HEK293 (cell line): ENCODE measurements around the gene FYTTD1.

Source experiments
- CTCF ChIA-PET: fragments of 350-600 bp; formaldehyde crosslinking; extraction: SDS; loops from one replicate; lab custom pipeline; 2021; ENCODE audit warnings: antibody characterized with exemption; lab: Yijun Ruan, JAX
- POLR2A ChIA-PET: fragments of 300-600 bp; formaldehyde crosslinking; extraction: SDS; loops from one replicate; lab custom pipeline; 2020; ENCODE audit warnings: antibody characterized with exemption, inconsistent platforms; lab: Yijun Ruan, JAX
- H3K27ac ChIP-seq: fragments of 200-500 bp; sonication (Bioruptor generic); 2 replicates; pipeline ENCODE4 v1.5.1; 2014; ENCODE audit warnings: low read depth, low read length, control low read depth, inconsistent platforms; ENCODE audit errors: extremely low read depth
- H3K36me3 ChIP-seq, 2 experiments: fragments of 200-500 bp in 1 of 2; sonication (Bioruptor generic) in 1 of 2; 1 replicate in 1 of 2; 2 replicates in 1 of 2; pipeline ENCODE4 v1.5.1; 2014 to 2017; ENCODE audit warnings: inconsistent platforms in 2 of 2, low read length in 2 of 2; ENCODE audit not compliant: control insufficient read depth in 2 of 2, insufficient read depth in 1 of 2
- H3K4me1 ChIP-seq: fragments of 200-500 bp; sonication (Bioruptor generic); 2 replicates; pipeline ENCODE4 v1.5.1; 2014; ENCODE audit warnings: mild to moderate bottlenecking, low read length, inconsistent platforms; ENCODE audit not compliant: control insufficient read depth, insufficient read depth
- H3K4me3 ChIP-seq: 2 replicates; pipeline ENCODE4 v1.5.1; 2011; ENCODE audit warnings: low read depth, mild to moderate bottlenecking, control low read depth, low read length, moderate library complexity
- H3K9me3 ChIP-seq: fragments of 200-500 bp; sonication (Bioruptor generic); 2 replicates; pipeline ENCODE4 v1.5.1; 2014; ENCODE audit warnings: low read depth, low read length, inconsistent platforms; ENCODE audit not compliant: control insufficient read depth, insufficient read depth
- HOXC10 ChIP-seq: sonication (generic); formaldehyde crosslinking; IDR thresholded peaks from 2 replicates; pipeline ENCODE4 v1.8.1; 2023; ENCODE audit warnings: mild to moderate bottlenecking, missing genetic modification reagents
- KLF8 ChIP-seq: fragments of 450-650 bp; formaldehyde crosslinking; IDR thresholded peaks from 2 replicates; pipeline ENCODE4 v1.5.1; 2016; ENCODE audit warnings: missing biosample characterization, missing genetic modification characterization
- MYNN ChIP-seq: fragments of 450-650 bp; formaldehyde crosslinking; IDR thresholded peaks from 2 replicates; pipeline ENCODE4 v1.5.1; 2016; ENCODE audit warnings: missing biosample characterization, missing genetic modification characterization, borderline replicate concordance
- ZFP3 ChIP-seq: fragments of 450-650 bp; formaldehyde crosslinking; IDR thresholded peaks from 2 replicates; pipeline ENCODE4 v1.5.1; 2016; ENCODE audit warnings: low read depth, missing biosample characterization, missing genetic modification characterization
- ZNF132 ChIP-seq: fragments of 450-650 bp; formaldehyde crosslinking; IDR thresholded peaks from 2 replicates; pipeline ENCODE4 v1.5.1; 2017; ENCODE audit warnings: missing biosample characterization, missing genetic modification characterization, borderline replicate concordance
- ZNF157 ChIP-seq: fragments of 450-650 bp; formaldehyde crosslinking; IDR thresholded peaks from 2 replicates; pipeline ENCODE4 v1.5.1; 2016; ENCODE audit warnings: missing biosample characterization, missing genetic modification characterization
- ZNF174 ChIP-seq: fragments of 450-650 bp; formaldehyde crosslinking; IDR thresholded peaks from 2 replicates; pipeline ENCODE4 v1.5.0; 2017; ENCODE audit warnings: missing biosample characterization, mild to moderate bottlenecking, missing genetic modification characterization
- ZNF211 ChIP-seq: fragments of 450-650 bp; formaldehyde crosslinking; IDR thresholded peaks from 2 replicates; pipeline ENCODE4 v1.5.1; 2016; ENCODE audit warnings: low read depth, missing biosample characterization, missing genetic modification characterization
- ZNF221 ChIP-seq: fragments of 450-650 bp; formaldehyde crosslinking; IDR thresholded peaks from 2 replicates; pipeline ENCODE4 v1.5.1; 2017; ENCODE audit warnings: missing biosample characterization, missing genetic modification characterization, borderline replicate concordance
- ZNF266 ChIP-seq: fragments of 450-650 bp; formaldehyde crosslinking; IDR thresholded peaks from 2 replicates; pipeline ENCODE4 v1.5.1; 2016; ENCODE audit warnings: missing biosample characterization, missing genetic modification characterization, low read depth
- ZNF280D ChIP-seq: fragments of 450-650 bp; formaldehyde crosslinking; IDR thresholded peaks from 2 replicates; pipeline ENCODE4 v1.5.1; 2016; ENCODE audit warnings: missing biosample characterization, missing genetic modification characterization
- ZNF324 ChIP-seq: fragments of 450-650 bp; formaldehyde crosslinking; IDR thresholded peaks from 2 replicates; pipeline ENCODE4 v1.5.1; 2016; ENCODE audit warnings: missing biosample characterization, missing genetic modification characterization
- ZNF362 ChIP-seq: fragments of 450-650 bp; formaldehyde crosslinking; IDR thresholded peaks from 2 replicates; pipeline ENCODE4 v1.5.1; 2016; ENCODE audit warnings: missing biosample characterization, missing genetic modification characterization
- ZNF394 ChIP-seq: fragments of 450-650 bp; formaldehyde crosslinking; IDR thresholded peaks from 2 replicates; pipeline ENCODE4 v1.5.1; 2016; ENCODE audit warnings: missing biosample characterization, missing genetic modification characterization, mild to moderate bottlenecking, moderate library complexity, borderline replicate concordance
- ZNF514 ChIP-seq: fragments of 450-650 bp; formaldehyde crosslinking; IDR thresholded peaks from 2 replicates; pipeline ENCODE4 v1.5.1; 2016; ENCODE audit warnings: missing biosample characterization, missing genetic modification characterization
- ZNF558 ChIP-seq: fragments of 450-650 bp; formaldehyde crosslinking; IDR thresholded peaks from 2 replicates; pipeline ENCODE4 v1.5.1; 2016; ENCODE audit warnings: missing biosample characterization, missing genetic modification characterization
- ZNF585B ChIP-seq: fragments of 450-650 bp; formaldehyde crosslinking; IDR thresholded peaks from 2 replicates; pipeline ENCODE4 v1.5.1; 2016; ENCODE audit warnings: missing biosample characterization, missing genetic modification characterization
- ZNF624 ChIP-seq: fragments of 450-650 bp; formaldehyde crosslinking; IDR thresholded peaks from 2 replicates; pipeline ENCODE4 v1.5.1; 2017; ENCODE audit warnings: missing biosample characterization, missing genetic modification characterization
- ZNF629 ChIP-seq: fragments of 450-650 bp; formaldehyde crosslinking; IDR thresholded peaks from 2 replicates; pipeline ENCODE4 v1.5.1; 2017; ENCODE audit warnings: missing biosample characterization, missing genetic modification characterization
- ZNF639 ChIP-seq: fragments of 450-650 bp; formaldehyde crosslinking; IDR thresholded peaks from 2 replicates; pipeline ENCODE4 v1.5.1; 2016; ENCODE audit warnings: missing biosample characterization, missing genetic modification characterization
- ZNF76 ChIP-seq: fragments of 450-650 bp; formaldehyde crosslinking; IDR thresholded peaks from 2 replicates; pipeline ENCODE4; 2016; ENCODE audit warnings: low read depth, missing biosample characterization, missing genetic modification characterization, borderline replicate concordance
- ZNF785 ChIP-seq: fragments of 450-650 bp; formaldehyde crosslinking; IDR thresholded peaks from 2 replicates; pipeline ENCODE4 v1.5.1; 2016; ENCODE audit warnings: missing biosample characterization, missing genetic modification characterization
- ZNF791 ChIP-seq: fragments of 450-650 bp; formaldehyde crosslinking; IDR thresholded peaks from 2 replicates; pipeline ENCODE4 v1.5.1; 2016; ENCODE audit warnings: missing biosample characterization, missing genetic modification characterization
- ZNF843 ChIP-seq: fragments of 450-650 bp; formaldehyde crosslinking; IDR thresholded peaks from 2 replicates; pipeline ENCODE4 v1.5.1; 2016; ENCODE audit warnings: missing biosample characterization, missing genetic modification characterization
- TF ChIP-seq, protein P1 (sequence below): fragments of 450-650 bp; formaldehyde crosslinking; IDR thresholded peaks from 2 replicates; pipeline ENCODE4 v1.5.1; 2016; ENCODE audit warnings: missing biosample characterization, missing genetic modification characterization
- TF ChIP-seq, protein P2 (sequence below): fragments of 450-650 bp; formaldehyde crosslinking; IDR thresholded peaks from 2 replicates; pipeline ENCODE4 v1.5.1; 2017; ENCODE audit warnings: missing biosample characterization, missing genetic modification characterization

The FYTTD1 gene

DNA sequence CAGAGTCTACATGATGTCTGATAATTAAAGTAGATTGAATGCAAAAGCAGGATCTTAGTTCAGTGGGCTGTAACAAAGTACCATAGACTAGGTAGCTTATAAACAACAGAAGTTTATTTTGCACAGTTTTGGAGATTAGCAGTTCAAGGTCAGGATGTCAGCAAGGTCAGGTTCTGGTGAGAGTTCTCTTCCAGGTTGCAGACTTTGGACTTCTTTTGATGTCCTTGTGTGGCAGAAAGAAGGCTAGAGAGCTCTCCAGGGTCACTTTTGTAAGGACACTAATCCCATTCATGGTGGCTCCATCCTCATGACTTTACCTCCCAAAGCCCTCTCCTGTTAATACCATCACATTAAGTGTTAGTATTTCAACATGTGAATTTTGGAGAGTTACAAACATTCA, 12.1 kb downstream of the FYTTD1 start:
- Histone ChIP-seq H3K27ac (no peak overlapping the region), H3K36me3 (peaks cover 9 to 66% of the 10 kb centered on the region in 2 experiments; a peak in 2 of 3 replicates), H3K4me1 (no peaks in the 10 kb centered on the region), H3K4me3 (no peak overlapping the region)
- TF ChIP-seq ZNF266: no peak
- TF ChIP-seq ZNF514 (tag by site-specific recombination): no peak
- TF ChIP-seq ZNF174 (tag by site-specific recombination): no peak
- TF ChIP-seq, protein P1, sequence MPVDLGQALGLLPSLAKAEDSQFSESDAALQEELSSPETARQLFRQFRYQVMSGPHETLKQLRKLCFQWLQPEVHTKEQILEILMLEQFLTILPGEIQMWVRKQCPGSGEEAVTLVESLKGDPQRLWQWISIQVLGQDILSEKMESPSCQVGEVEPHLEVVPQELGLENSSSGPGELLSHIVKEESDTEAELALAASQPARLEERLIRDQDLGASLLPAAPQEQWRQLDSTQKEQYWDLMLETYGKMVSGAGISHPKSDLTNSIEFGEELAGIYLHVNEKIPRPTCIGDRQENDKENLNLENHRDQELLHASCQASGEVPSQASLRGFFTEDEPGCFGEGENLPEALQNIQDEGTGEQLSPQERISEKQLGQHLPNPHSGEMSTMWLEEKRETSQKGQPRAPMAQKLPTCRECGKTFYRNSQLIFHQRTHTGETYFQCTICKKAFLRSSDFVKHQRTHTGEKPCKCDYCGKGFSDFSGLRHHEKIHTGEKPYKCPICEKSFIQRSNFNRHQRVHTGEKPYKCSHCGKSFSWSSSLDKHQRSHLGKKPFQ (tag by site-specific recombination): no peak
- TF ChIP-seq KLF8 (tag by site-specific recombination): no peak
- TF ChIP-seq ZNF221: no peak
- no peak for TF ChIP-seq ZNF791 (tag by site-specific recombination)
- TF ChIP-seq ZNF362: no peak
- no peak for TF ChIP-seq ZNF558 (tag by site-specific recombination)
- TF ChIP-seq ZNF132: no peak
- no peak for TF ChIP-seq ZNF280D (tag by site-specific recombination)
- TF ChIP-seq ZNF585B: no peak
- TF ChIP-seq ZNF324 (tag by site-specific recombination): no peak
- no peak for TF ChIP-seq ZNF211 (tag by site-specific recombination)
- TF ChIP-seq, protein P2, sequence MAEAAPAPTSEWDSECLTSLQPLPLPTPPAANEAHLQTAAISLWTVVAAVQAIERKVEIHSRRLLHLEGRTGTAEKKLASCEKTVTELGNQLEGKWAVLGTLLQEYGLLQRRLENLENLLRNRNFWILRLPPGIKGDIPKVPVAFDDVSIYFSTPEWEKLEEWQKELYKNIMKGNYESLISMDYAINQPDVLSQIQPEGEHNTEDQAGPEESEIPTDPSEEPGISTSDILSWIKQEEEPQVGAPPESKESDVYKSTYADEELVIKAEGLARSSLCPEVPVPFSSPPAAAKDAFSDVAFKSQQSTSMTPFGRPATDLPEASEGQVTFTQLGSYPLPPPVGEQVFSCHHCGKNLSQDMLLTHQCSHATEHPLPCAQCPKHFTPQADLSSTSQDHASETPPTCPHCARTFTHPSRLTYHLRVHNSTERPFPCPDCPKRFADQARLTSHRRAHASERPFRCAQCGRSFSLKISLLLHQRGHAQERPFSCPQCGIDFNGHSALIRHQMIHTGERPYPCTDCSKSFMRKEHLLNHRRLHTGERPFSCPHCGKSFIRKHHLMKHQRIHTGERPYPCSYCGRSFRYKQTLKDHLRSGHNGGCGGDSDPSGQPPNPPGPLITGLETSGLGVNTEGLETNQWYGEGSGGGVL: no peak
- TF ChIP-seq, all 188 proteins: peak for 0
- POLR2A ChIA-PET: no interaction called here
- no peaks in the 10 kb centered on the region for H3K9me3 ChIP-seq
- CTCF ChIA-PET: no interaction called here

DNA sequence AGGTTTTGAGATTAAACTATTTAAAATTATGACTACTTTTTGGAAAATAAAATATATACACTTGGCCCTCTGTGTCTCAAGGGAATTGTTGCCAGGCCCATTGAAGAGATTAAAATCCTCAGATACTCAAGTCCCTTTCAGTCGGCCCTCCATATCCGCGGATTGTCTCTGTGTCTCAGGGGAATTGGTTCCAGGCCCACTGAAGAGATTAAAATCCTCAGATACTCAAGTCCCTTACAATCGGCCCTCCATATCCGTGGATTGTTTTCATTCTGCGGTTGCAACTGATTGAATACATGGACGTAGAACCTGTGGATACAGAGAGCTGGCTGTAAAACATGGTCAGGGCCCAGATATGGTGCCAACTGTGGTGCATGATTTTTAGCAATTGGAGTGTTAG, 25.6 kb downstream of the FYTTD1 start:
- POLR2A ChIA-PET: no interaction called here
- no peak overlapping the region for H3K27ac ChIP-seq
- CTCF ChIA-PET: interaction anchor here (0.6 kb wide), 1 partner anchor 176 kb away, joined by 3 read pairs; no protein-coding TSS in a partner anchor
- TF ChIP-seq ZNF76 (tag by site-specific recombination): no peak
- no peak for TF ChIP-seq ZNF785 (tag by site-specific recombination)
- TF ChIP-seq ZNF639 (tag by site-specific recombination): no peak
- TF ChIP-seq, protein P2: no peak
- TF ChIP-seq ZNF629 (tag by site-specific recombination): no peak
- TF ChIP-seq ZNF157 (tag by site-specific recombination): no peak
- TF ChIP-seq ZNF394 (tag by site-specific recombination): no peak
- no peak for TF ChIP-seq ZNF843 (tag by site-specific recombination)
- no peak for TF ChIP-seq MYNN (tag by site-specific recombination)
- TF ChIP-seq ZNF624 (tag by site-specific recombination): no peak
- TF ChIP-seq HOXC10 (CRISPR knock-in tag): no peak
- TF ChIP-seq ZFP3 (tag by site-specific recombination): no peak

More for the DNA sequence above, 25.6 kb downstream of the FYTTD1 start:
- Histone ChIP-seq H3K36me3 (peaks cover 34 to 85% of the 10 kb centered on the region in 2 experiments), H3K4me3 (no peak overlapping the region), H3K9me3 (no peaks in the 10 kb centered on the region), H3K4me1 (no peaks in the 10 kb centered on the region)
